Karpas-422 (cell line): ENCODE data around the gene CHSY3. TPM values are rescaled to one million over a fixed set of nuclear protein-coding genes. Genes with fewer than 3 reads are reported as not detected.

Experiments
- DNase-seq: peaks from one replicate; pipeline ENCODE4 v3.0.0-alpha.2; 2015
- H2AFZ ChIP-seq: fragments of 200-600 bp; sonication (generic); 2 replicates; pipeline ENCODE4 v1.6.1; 2014; ENCODE audit warnings: antibody characterized with exemption, low read length, mixed read lengths
- H3K27ac ChIP-seq: fragments of 200-600 bp; sonication (generic); 2 replicates; pipeline ENCODE4 v1.5.1; 2014; ENCODE audit warnings: mild to moderate bottlenecking, low read length, moderate library complexity
- H3K27me3 ChIP-seq: fragments of 200-600 bp; sonication (generic); 2 replicates; pipeline ENCODE4 v1.6.1; 2014; ENCODE audit warnings: low read length, mixed read lengths
- H3K36me3 ChIP-seq: fragments of 200-600 bp; sonication (generic); 2 replicates; pipeline ENCODE4 v1.6.1; 2014; ENCODE audit warnings: low read length, mixed read lengths; ENCODE audit not compliant: insufficient read depth
- H3K4me1 ChIP-seq: fragments of 200-600 bp; sonication (generic); 2 replicates; pipeline ENCODE4 v1.6.1; 2014; ENCODE audit warnings: mild to moderate bottlenecking, low read length, mixed read lengths
- H3K4me2 ChIP-seq: fragments of 200-600 bp; sonication (generic); 2 replicates; pipeline ENCODE4 v1.6.1; 2014; ENCODE audit warnings: low read length, low read depth, mild to moderate bottlenecking; ENCODE audit not compliant: poor library complexity, severe bottlenecking
- H3K4me3 ChIP-seq: fragments of 200-600 bp; sonication (generic); 2 replicates; pipeline ENCODE4 v1.5.1; 2014; ENCODE audit warnings: mild to moderate bottlenecking, antibody characterized with exemption, low read length, mixed read lengths
- H3K79me2 ChIP-seq: fragments of 200-600 bp; sonication (generic); 2 replicates; pipeline ENCODE4 v1.6.1; 2014; ENCODE audit warnings: mild to moderate bottlenecking, low read length, mixed read lengths
- H3K9ac ChIP-seq: fragments of 200-600 bp; sonication (generic); 2 replicates; pipeline ENCODE4 v1.6.0; 2014; ENCODE audit warnings: low read length
- H3K9me2 ChIP-seq: fragments of 200-600 bp; sonication (generic), shearing (Covaris generic); replicated peaks from 2 replicates; pipeline ENCODE4 v1.6.0; 2014; ENCODE audit warnings: mild to moderate bottlenecking, low read length, moderate library complexity; ENCODE audit not compliant: insufficient read depth
- H3K9me3 ChIP-seq: fragments of 300-700, 200-600 bp; sonication (generic); 2 replicates; pipeline ENCODE4 v1.6.1; 2014; ENCODE audit warnings: low read length, mixed read lengths
- H4K20me1 ChIP-seq: fragments of 200-600 bp; sonication (generic); 2 replicates; pipeline ENCODE4 v1.6.1; 2014; ENCODE audit warnings: mild to moderate bottlenecking, antibody characterized with exemption, low read length, low read depth; ENCODE audit not compliant: insufficient read depth
- total RNA-seq: library from RNA; depleted of rRNA; stranded (reverse); fragments of >200 nt; shearing (Covaris generic); gene quantifications from 2 replicates; pipeline ENCODE4 v1.2.3, GENCODE V29; 2014; ENCODE audit warnings: low replicate concordance

Gene CHSY3
- total RNA-seq, 1 experiment from 2014 or later, result not detected

DNA sequence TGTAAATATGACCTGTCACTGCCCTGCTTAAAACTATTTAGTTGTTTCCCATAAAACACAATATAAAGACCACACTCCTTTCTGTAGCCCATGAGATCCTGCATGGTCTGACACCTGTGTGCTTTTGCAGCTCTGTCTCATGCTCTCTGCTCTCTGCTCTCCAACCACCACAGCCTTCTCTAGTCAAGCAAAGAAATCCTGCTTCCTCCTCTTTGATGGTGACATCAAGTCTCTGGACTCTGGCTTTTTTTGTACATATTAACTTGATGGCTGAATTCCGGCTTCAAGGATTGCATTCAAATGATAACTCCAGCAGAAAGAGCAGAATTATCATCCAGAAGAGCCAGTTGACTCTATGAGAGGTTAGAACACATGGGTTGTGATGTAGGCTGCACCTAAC, 58.2 kb downstream of the CHSY3 start:
- H3K4me1 ChIP-seq, result no peaks in the 10 kb centered on the region
- H2AFZ ChIP-seq, result no peak overlapping the region
- H4K20me1 ChIP-seq, result no peaks in the 10 kb centered on the region
- no peaks in the 10 kb centered on the region for H3K36me3 ChIP-seq
- no peaks in the 10 kb centered on the region for H3K27me3 ChIP-seq
- H3K9me3 ChIP-seq, result no peaks in the 10 kb centered on the region
- no peak overlapping the region for H3K9ac ChIP-seq
- no peak overlapping the region for H3K4me3 ChIP-seq
- no peak overlapping the region for H3K4me2 ChIP-seq
- no peak overlapping the region for H3K27ac ChIP-seq
- no peak for DNase-seq
- H3K9me2 ChIP-seq, result no peaks in the 10 kb centered on the region
- no peaks in the 10 kb centered on the region for H3K79me2 ChIP-seq

DNA sequence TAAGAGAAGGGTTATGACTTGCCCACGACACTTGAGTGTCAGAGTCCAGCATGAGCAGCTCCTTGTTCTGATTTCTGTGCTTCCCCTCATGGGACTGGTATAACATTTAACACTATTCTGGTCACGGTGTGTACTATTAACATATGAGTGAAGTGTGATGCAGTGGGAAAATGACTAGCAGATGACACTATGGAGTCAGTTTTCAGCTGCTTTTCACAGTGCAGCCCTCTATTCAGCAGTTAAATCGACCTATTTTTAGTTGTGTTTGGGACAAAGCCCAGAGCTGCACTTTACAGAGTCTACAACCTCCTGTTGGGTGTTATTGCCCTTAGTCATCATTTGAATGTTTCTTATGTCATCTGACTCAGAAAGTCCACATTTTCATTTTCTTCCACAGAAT, 59.1 kb downstream of the CHSY3 start:
- Histone ChIP-seq H2AFZ (no peak overlapping the region), H3K27me3 (no peaks in the 10 kb centered on the region), H3K9me2 (no peaks in the 10 kb centered on the region), H3K4me3 (no peak overlapping the region), H4K20me1 (no peaks in the 10 kb centered on the region), H3K4me1 (no peaks in the 10 kb centered on the region), H3K27ac (no peak overlapping the region), H3K4me2 (no peak overlapping the region), H3K9me3 (no peaks in the 10 kb centered on the region), H3K79me2 (no peaks in the 10 kb centered on the region), H3K36me3 (no peaks in the 10 kb centered on the region), H3K9ac (no peak overlapping the region)
- no peak for DNase-seq

DNA sequence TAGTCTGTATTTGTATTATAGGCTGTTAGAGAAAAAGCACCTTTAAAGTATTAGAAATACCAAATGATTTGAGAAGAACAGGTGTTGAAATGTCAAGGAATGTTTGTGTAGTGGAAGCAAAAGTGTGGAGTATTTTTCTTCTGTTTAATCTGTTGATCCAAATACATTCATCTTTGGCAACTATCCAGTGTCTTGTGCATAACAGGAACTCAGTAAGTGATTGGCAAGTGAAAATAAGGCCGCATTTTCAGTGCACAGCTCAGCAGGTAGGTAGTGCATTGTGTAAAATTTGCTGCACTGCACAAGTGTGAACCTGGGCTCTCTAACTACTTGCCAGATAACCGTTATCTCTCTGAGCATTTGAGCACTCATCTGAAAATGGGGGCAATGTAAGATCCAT, 61.8 kb downstream of the CHSY3 start:
- no peak overlapping the region for H2AFZ ChIP-seq

DNA sequence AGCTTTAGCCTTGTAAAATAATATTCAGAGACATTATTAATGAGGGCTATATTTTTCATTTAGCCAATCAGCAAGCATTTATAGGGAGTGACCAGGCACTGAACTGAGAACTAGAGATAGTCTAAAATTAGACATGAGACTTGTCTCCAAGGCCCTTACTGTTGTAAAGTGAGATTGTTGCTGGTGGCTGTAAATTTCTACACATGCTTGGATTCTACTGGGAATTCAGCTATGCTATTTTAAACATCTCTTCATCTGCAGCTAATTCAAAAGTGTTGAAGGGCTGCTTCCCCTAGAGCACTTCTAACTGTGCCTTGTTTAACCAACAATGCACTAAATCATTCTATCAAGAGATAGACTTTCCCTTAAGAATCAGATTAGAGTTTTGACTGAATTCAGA, 67.4 kb downstream of the CHSY3 start:
- no peak overlapping the region for H3K4me2 ChIP-seq
- H2AFZ ChIP-seq, result no peak overlapping the region
- no peaks in the 10 kb centered on the region for H3K36me3 ChIP-seq
- H3K4me1 ChIP-seq, result no peaks in the 10 kb centered on the region
- H3K9ac ChIP-seq, result no peak overlapping the region
- H3K9me3 ChIP-seq, result no peaks in the 10 kb centered on the region
- H4K20me1 ChIP-seq, result no peaks in the 10 kb centered on the region
- no peak for DNase-seq
- no peak overlapping the region for H3K27ac ChIP-seq
- H3K27me3 ChIP-seq, result no peaks in the 10 kb centered on the region
- H3K4me3 ChIP-seq, result no peak overlapping the region
- no peaks in the 10 kb centered on the region for H3K79me2 ChIP-seq
- no peaks in the 10 kb centered on the region for H3K9me2 ChIP-seq

More for the DNA sequence above, 61.8 kb downstream of the CHSY3 start:
- no peaks in the 10 kb centered on the region for H3K9me3 ChIP-seq
- no peaks in the 10 kb centered on the region for H3K9me2 ChIP-seq
- H3K79me2 ChIP-seq, result no peaks in the 10 kb centered on the region
- H3K4me3 ChIP-seq, result no peak overlapping the region
- H3K4me2 ChIP-seq, result no peak overlapping the region
- no peaks in the 10 kb centered on the region for H3K4me1 ChIP-seq
- no peak overlapping the region for H3K27ac ChIP-seq
- no peaks in the 10 kb centered on the region for H4K20me1 ChIP-seq
- no peaks in the 10 kb centered on the region for H3K36me3 ChIP-seq
- no peak for DNase-seq
- no peak overlapping the region for H3K9ac ChIP-seq
- no peaks in the 10 kb centered on the region for H3K27me3 ChIP-seq

DNA sequence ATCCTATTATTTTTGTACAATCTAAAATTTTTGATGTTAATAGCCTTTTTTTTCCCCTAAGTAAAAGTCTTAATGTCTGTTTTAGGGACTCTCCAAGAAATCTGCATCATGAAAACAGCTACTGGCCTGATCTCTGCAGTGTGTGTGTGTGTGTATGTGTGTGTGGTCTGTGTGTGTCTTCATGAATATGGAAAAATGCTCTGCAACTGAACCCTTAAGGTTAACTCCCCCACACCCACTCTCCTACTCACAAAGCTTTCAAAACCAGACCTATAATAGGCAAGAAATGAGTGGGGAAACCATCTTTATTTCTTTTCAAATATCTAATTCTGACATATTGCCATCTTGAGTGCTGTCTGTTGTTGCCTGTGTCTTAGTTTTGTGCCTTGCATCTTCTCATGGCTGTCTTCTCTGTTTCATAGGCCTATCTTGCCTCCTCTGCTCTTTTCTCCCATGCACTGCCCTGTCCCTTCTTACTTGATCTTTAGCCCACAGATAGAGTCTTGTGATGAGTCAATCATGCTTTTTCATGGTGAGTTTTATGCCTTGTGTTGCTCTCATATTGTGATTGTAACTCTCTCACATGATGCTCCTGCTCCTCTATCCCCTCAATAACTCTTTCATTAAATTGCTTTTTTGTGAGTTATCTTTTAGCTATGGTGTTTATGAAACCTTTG, 68.3 kb downstream of the CHSY3 start:
- H3K27me3 ChIP-seq, result no peaks in the 10 kb centered on the region
- no peaks in the 10 kb centered on the region for H3K4me1 ChIP-seq
- H4K20me1 ChIP-seq, result no peaks in the 10 kb centered on the region
- H3K36me3 ChIP-seq, result no peaks in the 10 kb centered on the region
- no peak overlapping the region for H3K4me2 ChIP-seq
- no peak overlapping the region for H2AFZ ChIP-seq
- H3K9ac ChIP-seq, result no peak overlapping the region
- H3K4me3 ChIP-seq, result no peak overlapping the region
- no peaks in the 10 kb centered on the region for H3K9me3 ChIP-seq
- no peaks in the 10 kb centered on the region for H3K79me2 ChIP-seq
- H3K27ac ChIP-seq, result no peak overlapping the region
- no peak for DNase-seq
- H3K9me2 ChIP-seq, result no peaks in the 10 kb centered on the region

DNA sequence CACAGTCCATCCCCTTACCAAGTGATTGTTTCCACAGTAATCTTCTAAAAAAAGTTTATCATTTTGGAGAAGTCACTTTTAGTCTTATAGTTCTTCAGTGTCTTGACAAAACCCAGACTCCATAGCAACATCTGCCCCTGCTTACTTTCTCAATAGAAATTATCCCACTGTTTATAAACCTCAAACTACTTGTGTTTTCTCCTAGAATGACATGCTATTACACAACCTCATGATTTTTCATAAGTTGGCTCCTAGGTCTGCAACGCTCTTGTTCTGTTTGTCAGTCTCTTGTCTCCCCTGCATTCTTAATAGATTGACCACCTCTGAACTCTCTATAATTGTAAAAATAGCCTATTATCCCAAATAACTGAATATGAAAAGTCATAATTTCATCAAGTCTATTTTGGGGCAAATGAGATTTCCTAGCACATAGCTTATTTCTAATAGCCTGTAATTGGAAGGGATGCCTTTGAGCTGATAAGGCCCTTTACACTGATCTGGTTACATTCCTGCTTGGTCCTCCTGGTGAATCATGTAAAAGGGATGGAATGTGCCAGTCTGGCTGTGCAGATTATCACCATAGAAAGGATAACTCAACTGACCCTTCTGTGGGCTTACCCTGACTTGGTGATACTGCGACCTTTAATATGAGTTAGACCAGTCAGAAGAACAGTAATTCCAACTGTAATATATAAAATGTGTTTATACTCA, 69.6 kb downstream of the CHSY3 start:
- no peak for DNase-seq
- H3K4me3 ChIP-seq, result no peak overlapping the region
- no peaks in the 10 kb centered on the region for H3K4me1 ChIP-seq

DNA sequence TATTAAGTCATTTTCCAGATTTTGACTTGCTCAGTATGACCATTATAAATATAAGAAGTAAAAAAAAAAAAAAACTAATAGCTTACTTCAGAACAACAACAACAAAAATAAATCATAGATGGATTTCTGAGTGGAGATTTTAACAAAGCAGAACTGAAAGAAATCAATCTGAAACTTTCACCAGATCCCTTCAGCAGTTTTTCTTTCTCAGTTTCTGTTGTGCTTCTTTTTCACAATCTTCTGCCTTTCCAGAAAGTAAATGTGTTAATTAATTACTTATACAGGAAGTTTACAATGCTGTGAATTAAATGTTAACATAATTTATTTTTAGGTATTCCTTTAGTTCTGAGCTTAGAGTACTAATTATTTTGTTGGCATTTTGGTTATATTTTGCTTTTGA, 73.5 kb downstream of the CHSY3 start:
- H3K9ac ChIP-seq, result no peak overlapping the region
- no peaks in the 10 kb centered on the region for H3K27me3 ChIP-seq
- H3K9me2 ChIP-seq, result no peaks in the 10 kb centered on the region
- no peaks in the 10 kb centered on the region for H3K79me2 ChIP-seq
- H3K4me1 ChIP-seq, result no peaks in the 10 kb centered on the region
- no peak overlapping the region for H3K27ac ChIP-seq
- no peaks in the 10 kb centered on the region for H3K36me3 ChIP-seq
- no peak overlapping the region for H3K4me2 ChIP-seq
- H4K20me1 ChIP-seq, result no peaks in the 10 kb centered on the region
- no peak overlapping the region for H3K4me3 ChIP-seq
- H3K9me3 ChIP-seq, result no peaks in the 10 kb centered on the region
- no peak for DNase-seq
- H2AFZ ChIP-seq, result no peak overlapping the region

More for the DNA sequence above, 69.6 kb downstream of the CHSY3 start:
- H2AFZ ChIP-seq, result no peak overlapping the region
- H3K27me3 ChIP-seq, result no peaks in the 10 kb centered on the region
- no peaks in the 10 kb centered on the region for H3K79me2 ChIP-seq
- no peaks in the 10 kb centered on the region for H3K9me3 ChIP-seq
- no peaks in the 10 kb centered on the region for H4K20me1 ChIP-seq
- no peaks in the 10 kb centered on the region for H3K9me2 ChIP-seq
- no peak overlapping the region for H3K27ac ChIP-seq
- H3K9ac ChIP-seq, result no peak overlapping the region
- H3K36me3 ChIP-seq, result no peaks in the 10 kb centered on the region
- no peak overlapping the region for H3K4me2 ChIP-seq

DNA sequence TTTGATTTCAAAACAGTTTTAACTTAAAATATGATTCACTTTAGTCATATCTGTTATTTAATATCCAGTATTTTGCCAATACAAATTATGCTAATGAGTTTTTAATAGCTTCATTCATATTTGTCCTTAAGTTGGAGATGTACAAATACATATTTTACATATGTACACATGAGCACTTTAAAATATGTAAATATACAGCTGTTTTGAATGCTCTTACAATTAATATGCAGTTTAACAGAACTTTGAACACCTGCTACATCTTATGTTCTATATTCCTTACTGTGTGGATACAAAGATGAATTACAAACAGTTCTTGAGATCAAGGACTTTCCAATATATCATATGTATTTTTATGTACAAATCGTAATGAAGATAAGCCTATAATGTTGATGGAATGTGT, 74.0 kb downstream of the CHSY3 start:
- no peak for DNase-seq
- H3K4me3 ChIP-seq, result no peak overlapping the region
- no peaks in the 10 kb centered on the region for H4K20me1 ChIP-seq
- H3K9me3 ChIP-seq, result no peaks in the 10 kb centered on the region
- no peak overlapping the region for H3K27ac ChIP-seq
- H3K9ac ChIP-seq, result no peak overlapping the region
- H3K9me2 ChIP-seq, result no peaks in the 10 kb centered on the region
- H3K4me2 ChIP-seq, result no peak overlapping the region
- no peak overlapping the region for H2AFZ ChIP-seq
- H3K36me3 ChIP-seq, result no peaks in the 10 kb centered on the region
- no peaks in the 10 kb centered on the region for H3K27me3 ChIP-seq
- no peaks in the 10 kb centered on the region for H3K4me1 ChIP-seq
- no peaks in the 10 kb centered on the region for H3K79me2 ChIP-seq
